ENCODE measurements around the gene CLSTN2. TPM values are rescaled to one million over a fixed set of nuclear protein-coding genes. Genes with fewer than 3 reads are reported as not detected.

The CLSTN2 gene
- polyA plus RNA-seq, 12 donors: 2.5 to 5.7 (median 3.4) TPM; not detected in 1

DNA sequence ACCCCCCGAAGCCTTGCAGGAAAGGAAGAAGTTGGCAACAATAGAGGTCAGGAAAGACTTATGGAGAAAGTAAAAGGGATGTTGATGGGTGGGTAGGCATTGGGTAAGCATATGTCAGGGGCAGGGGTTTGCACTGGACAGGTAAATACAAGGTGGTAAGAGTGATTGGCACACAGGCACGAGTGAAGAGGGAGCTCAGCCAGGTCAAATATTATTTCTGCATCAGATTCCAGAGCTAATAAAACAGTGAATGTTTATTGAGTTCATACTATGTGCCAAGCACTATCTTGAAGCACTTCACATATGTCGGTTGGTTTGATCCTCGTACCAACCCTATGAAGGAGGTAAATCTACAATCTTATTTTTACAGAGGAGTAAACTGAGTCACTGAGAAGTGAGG lies 6.6 kb downstream of the CLSTN2 start:
- no peak for DNase-seq

GRCh38 chr3:139944256-139944910 lies 9.4 kb downstream of the CLSTN2 start:
- DNase-seq: no peak

- DNase-seq: no peak
Observed at GRCh38 chr3:139945386-139945785, 10.4 kb downstream of the CLSTN2 start.

DNA sequence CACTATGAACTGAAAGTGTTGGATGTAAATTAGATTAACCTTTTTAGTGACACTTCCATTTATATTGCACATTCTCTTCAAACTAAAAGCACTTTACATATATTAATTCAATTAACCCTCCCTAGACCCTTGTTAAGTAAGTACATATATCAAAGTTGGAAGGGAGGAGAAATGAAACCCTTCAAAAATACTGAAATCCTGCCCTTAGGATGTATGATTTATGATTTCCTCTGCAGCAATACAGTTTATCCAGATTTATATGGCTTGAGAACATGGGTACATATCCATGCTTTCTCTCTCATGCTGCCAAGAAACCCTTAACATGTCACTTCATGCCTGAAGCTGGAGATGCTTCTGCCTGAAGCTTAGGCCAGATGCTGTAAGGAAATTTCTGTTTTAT lies 11.0 kb downstream of the CLSTN2 start:
- DNase-seq: no peak

- DNase-seq: no peak
Observed at GRCh38 chr3:139948467-139948866, 13.5 kb downstream of the CLSTN2 start.

DNA sequence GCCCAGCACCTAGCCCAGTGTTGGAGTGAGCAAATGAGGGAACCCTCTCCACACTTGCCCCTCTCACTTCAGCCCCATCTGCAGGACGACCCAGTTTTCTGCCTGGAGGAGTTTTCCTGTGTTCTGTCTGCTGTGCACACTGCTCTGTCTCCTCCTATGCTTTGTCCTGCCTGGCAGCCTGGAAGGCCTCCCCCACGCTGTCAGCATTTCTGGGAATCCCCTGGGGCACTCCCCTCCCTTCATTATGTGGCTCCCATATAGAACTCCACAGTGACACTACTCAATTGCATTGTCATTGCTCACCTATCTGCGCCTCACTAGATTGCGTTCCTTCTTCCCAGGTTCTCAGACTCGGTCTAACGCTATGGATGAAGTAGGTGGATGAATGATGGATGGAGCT lies 13.9 kb downstream of the CLSTN2 start:
- DNase-seq: no peak

GRCh38 chr3:139953131-139953910 lies 18.3 kb downstream of the CLSTN2 start:
- no peak for DNase-seq

DNA sequence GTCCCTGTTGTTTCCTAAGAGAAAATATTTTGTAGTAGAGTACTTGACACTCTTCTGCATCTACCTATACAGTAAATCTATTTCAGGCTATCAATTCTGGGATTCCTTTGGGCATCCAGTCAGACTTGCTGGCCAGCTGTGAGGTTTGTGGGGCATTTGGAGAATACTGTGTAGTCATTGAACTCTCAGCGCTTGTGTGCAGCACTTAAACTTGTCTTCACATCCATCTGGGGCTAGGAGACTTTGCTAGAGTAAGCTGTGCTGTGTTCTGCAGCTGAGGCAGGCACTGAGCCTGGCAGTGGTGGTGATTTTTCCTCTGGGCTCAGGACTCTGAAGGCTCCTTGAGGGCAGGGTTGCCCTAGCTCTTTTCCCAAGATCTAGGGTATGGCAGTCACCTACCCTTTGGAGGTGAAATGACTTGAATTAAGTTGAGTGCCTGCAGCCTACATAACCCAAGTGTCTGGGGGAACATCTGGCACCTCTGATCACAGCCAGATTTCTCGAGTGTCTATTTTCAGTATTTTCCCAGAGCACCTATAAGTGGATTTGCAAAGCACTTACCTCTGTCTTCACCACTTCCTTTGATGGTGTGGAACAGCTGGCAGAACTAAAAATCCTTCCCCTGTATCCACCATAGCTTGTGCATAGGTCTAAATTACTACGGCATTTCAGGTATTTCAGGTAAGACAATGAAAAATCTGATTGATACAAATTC lies 19.3 kb downstream of the CLSTN2 start:
- DNase-seq: no peak

DNA sequence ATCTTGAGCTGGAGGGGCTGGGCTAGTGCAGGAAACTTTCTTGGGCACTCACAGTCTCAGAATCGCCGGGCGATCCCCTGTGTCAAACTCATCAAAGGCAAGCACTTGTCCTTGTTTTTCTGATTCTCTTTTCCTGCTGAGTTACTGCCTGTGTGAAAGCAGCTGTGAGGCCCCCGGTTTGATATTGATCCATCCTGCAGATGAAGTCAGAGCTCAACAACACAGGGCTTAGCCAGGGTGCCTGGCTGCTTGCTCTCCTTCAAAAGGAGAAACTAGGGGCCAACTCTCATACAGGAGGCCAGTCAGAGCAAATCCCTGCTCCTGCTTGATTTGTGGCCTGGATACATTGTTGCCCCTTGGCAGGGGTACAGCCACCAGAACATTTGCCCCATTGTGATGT lies 22.9 kb downstream of the CLSTN2 start:
- no peak for DNase-seq

DNA sequence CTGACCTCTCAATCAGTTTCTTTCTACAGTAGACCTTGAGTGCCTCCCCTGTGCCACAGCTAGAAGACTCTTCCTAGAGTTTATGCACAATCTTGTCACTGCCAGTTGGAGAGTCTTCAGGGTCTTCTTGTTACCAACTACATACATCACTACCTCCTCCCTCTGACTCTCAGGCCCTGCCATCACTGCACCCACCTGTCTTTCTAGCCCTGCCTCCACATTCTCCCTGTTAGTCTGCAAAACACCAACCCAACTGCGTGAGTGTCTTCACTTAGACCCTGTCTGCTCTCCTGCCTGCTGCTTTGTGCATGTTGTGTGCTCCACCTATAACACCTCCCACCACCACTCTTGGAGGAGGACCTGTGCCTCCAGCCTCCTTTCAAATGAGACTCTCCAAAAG lies 34.4 kb downstream of the CLSTN2 start:
- no peak for DNase-seq

GRCh38 chr3:139970526-139970925 lies 35.5 kb downstream of the CLSTN2 start:
- DNase-seq: no peak

- DNase-seq: no peak
Observed at GRCh38 chr3:139974809-139975425, 39.9 kb downstream of the CLSTN2 start.

DNA sequence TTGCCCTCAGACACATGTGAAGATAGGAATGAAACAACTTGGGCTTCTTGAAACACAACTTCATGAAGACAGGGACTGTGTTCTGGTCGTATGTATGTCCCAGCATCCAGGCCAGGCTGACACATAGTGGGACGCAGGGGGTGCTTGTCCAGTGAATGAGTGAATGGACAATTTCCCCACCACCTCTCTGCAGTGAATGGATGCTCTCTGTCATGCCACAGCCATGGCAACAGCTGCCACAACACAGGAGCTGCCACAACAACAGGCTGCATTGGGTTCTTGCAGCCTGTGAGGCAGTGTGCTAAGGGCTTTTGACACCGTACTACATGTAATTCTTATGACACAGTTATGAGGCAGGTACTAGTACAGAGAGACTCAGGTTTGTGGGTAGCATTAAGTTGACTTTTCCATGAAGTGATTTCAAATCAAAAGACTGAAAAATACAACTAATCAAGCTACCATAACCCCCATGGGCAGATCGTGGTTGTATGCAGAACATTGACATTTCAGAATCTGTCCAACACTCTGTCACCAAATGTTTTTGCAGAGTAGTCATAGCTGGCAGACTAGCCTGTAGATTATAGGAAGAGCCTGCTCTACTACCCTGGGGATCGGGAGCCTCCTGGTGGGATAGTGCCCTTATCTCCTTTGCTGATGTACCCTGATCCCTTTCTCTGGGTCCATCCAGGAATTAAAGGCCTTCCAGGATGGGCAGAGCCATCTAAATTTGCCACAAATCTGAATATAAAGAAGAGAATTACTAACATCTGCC lies 40.8 kb downstream of the CLSTN2 start:
- DNase-seq: no peak

- no peak for DNase-seq
Observed at GRCh38 chr3:139978966-139979365, 44.0 kb downstream of the CLSTN2 start.

GRCh38 chr3:139979991-139980390 lies 45.0 kb downstream of the CLSTN2 start:
- DNase-seq: no peak

- no peak for DNase-seq
Observed at GRCh38 chr3:139982404-139982803, 47.4 kb downstream of the CLSTN2 start.

- DNase-seq: no peak
Observed at GRCh38 chr3:139985576-139985975, 50.6 kb downstream of the CLSTN2 start.

- no peak for DNase-seq
Observed at GRCh38 chr3:139987908-139988307, 52.9 kb downstream of the CLSTN2 start.

GRCh38 chr3:139988472-139989156 lies 53.6 kb downstream of the CLSTN2 start:
- no peak for DNase-seq

DNA sequence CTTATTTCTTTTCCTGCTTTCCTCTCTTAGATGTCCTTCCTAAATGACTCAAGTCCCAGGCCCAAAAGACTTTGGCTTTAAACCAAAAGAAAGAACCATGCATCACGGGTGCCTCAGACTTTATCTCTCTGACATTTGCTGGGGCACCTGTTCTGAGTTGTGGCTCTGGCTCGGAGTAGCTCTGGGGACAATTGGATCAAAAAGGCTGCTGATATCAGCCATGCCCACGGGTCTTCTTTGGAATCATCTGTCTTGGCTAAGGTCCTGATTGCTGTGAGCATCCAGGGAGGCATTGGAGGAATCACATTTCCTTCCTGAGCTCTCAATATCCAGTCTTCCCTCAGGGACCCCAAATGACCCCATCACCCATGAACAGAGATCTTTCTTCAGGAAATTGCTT lies 59.9 kb downstream of the CLSTN2 start:
- DNase-seq: no peak

- DNase-seq: no peak
Observed at GRCh38 chr3:140004271-140004670, 69.3 kb downstream of the CLSTN2 start.

Measured in muscle of arm (tissue), 12 donors.